HepG2 (cell line): ENCODE results near the gene SCYL1. TPM values are rescaled to one million over a fixed set of nuclear protein-coding genes. Genes with fewer than 3 reads are reported as not detected.

ENCODE experiments used
- AGO2 ChIP-seq: fragments of 200-400 bp; formaldehyde crosslinking; optimal IDR thresholded peaks from 2 replicates; pipeline ENCODE3; 2017; ENCODE audit warnings: mild to moderate bottlenecking, low read depth, low read length, moderate library complexity
- ASH2L ChIP-seq: fragments of 300-600, 200-600 bp; sonication (generic); IDR thresholded peaks from 2 replicates; pipeline ENCODE4 v1.7.0; 2017; ENCODE audit warnings: low read depth, mild to moderate bottlenecking, moderate library complexity, mixed read lengths, low read length; ENCODE audit not compliant: insufficient read length
- ATF7 ChIP-seq, 2 experiments: fragments of 450-650 bp in 1 of 2; sonication (generic) in 1 of 2; formaldehyde crosslinking in 1 of 2; IDR thresholded peaks; 2 replicates each; pipeline versions ENCODE4 v1.4.0 to v1.6.1; 2016 to 2020; ENCODE audit warnings: antibody characterized with exemption in 1 of 2, mild to moderate bottlenecking in 1 of 2, missing genetic modification reagents in 1 of 2
- CBFB ChIP-seq: sonication (generic); formaldehyde crosslinking; IDR thresholded peaks from 2 replicates; pipeline ENCODE4 v1.4.0; 2020; ENCODE audit warnings: missing genetic modification reagents
- CEBPB ChIP-seq: IDR thresholded peaks from 2 replicates; pipeline ENCODE4 v1.6.1; 2011; ENCODE audit warnings: low read depth, low read length, improper control_type of control experiment, borderline replicate concordance
- HMG20A ChIP-seq: IDR thresholded peaks from 2 replicates; pipeline ENCODE4 v1.6.1; 2016; ENCODE audit warnings: borderline replicate concordance
- HOXA7 ChIP-seq: sonication (generic); formaldehyde crosslinking; IDR thresholded peaks from 2 replicates; pipeline ENCODE4 v1.8.1; 2022; ENCODE audit warnings: mild to moderate bottlenecking, missing genetic modification reagents, moderate library complexity
- HOXD1 ChIP-seq: sonication (generic); formaldehyde crosslinking; IDR thresholded peaks from 2 replicates; pipeline ENCODE4 v1.5.0; 2020; ENCODE audit warnings: missing genetic modification reagents
- MLLT10 ChIP-seq: sonication (generic); formaldehyde crosslinking; IDR thresholded peaks from 2 replicates; pipeline ENCODE4 v1.4.0; 2020; ENCODE audit warnings: missing genetic modification reagents
- MZF1 ChIP-seq: sonication (generic); formaldehyde crosslinking; IDR thresholded peaks from 2 replicates; pipeline ENCODE4 v1.8.1; 2023; ENCODE audit warnings: mild to moderate bottlenecking, missing genetic modification reagents, borderline replicate concordance
- PAF1 ChIP-seq: IDR thresholded peaks from 2 replicates; pipeline ENCODE4 v1.6.1; 2016; ENCODE audit warnings: missing genetic modification reagents, missing compliant biosample characterization
- SOX6 ChIP-seq, 2 experiments: fragments of 450-650 bp in 1 of 2; sonication (generic) in 1 of 2; formaldehyde crosslinking in 1 of 2; IDR thresholded peaks; 2 replicates each; pipeline versions ENCODE4 v1.4.0 to v1.6.1; 2017 to 2020; ENCODE audit warnings: antibody characterized with exemption in 1 of 2, mild to moderate bottlenecking in 1 of 2, missing genetic modification reagents in 1 of 2
- ZNF260 ChIP-seq: sonication (generic); formaldehyde crosslinking; IDR thresholded peaks from 2 replicates; pipeline ENCODE4 v1.4.0; 2020; ENCODE audit warnings: missing genetic modification reagents, low read depth, mild to moderate bottlenecking, borderline replicate concordance
- ZNF484 ChIP-seq: sonication (generic); formaldehyde crosslinking; IDR thresholded peaks from 2 replicates; pipeline ENCODE4 v1.5.1; 2020; ENCODE audit warnings: mild to moderate bottlenecking, low read depth, missing genetic modification reagents, borderline replicate concordance
- ZNF552 ChIP-seq: sonication (generic); formaldehyde crosslinking; IDR thresholded peaks from 2 replicates; pipeline ENCODE4 v1.9.0; 2022; ENCODE audit warnings: missing genetic modification reagents, mild to moderate bottlenecking, borderline replicate concordance
- ZNF558 ChIP-seq: sonication (generic); formaldehyde crosslinking; IDR thresholded peaks from 2 replicates; pipeline ENCODE4 v1.9.0; 2022; ENCODE audit warnings: mild to moderate bottlenecking, missing genetic modification reagents, borderline replicate concordance
- ZNF570 ChIP-seq: sonication (generic); formaldehyde crosslinking; IDR thresholded peaks from 2 replicates; pipeline ENCODE4 v1.4.0; 2020; ENCODE audit warnings: mild to moderate bottlenecking, missing genetic modification reagents, borderline replicate concordance
- polyA plus RNA-seq, 8 experiments: library from polyadenylated mRNA; depleted of rRNA in 3 of 8; stranded (reverse) in 7 of 8; unstranded in 1 of 8; fragments of >200 nt; fragmentation: Illumina TruSeq in 4 of 8; extraction: Trizol in 4 of 8; gene quantifications; 2 replicates each; pipeline versions ENCODE4 v1.2.1 to v1.2.3, GENCODE V29; 2011 to 2016; ENCODE audit warnings: low read depth in 4 of 8, missing spikeins in 1 of 8, mixed read lengths in 1 of 8; ENCODE audit not compliant: insufficient read depth in 1 of 8
- total RNA-seq, 5 experiments: library from RNA; depleted of rRNA; stranded (reverse); fragments of >200 nt; fragmentation: Illumina TruSeq; extraction: Trizol; gene quantifications; 2 replicates each; pipeline ENCODE4 v1.2.3, GENCODE V29; 2016; ENCODE audit warnings: low read depth in 1 of 5
- TF ChIP-seq, protein P1 (sequence below): IDR thresholded peaks from 2 replicates; pipeline ENCODE4 v1.4.0; 2020; ENCODE audit warnings: mild to moderate bottlenecking, missing genetic modification reagents
- TF ChIP-seq, protein P2 (sequence below): sonication (generic); formaldehyde crosslinking; IDR thresholded peaks from 2 replicates; pipeline ENCODE4 v1.8.0; 2022; ENCODE audit warnings: missing genetic modification reagents, low read depth, mild to moderate bottlenecking, borderline replicate concordance
- TF ChIP-seq, protein P3 (sequence below): sonication (generic); formaldehyde crosslinking; conservative IDR thresholded peaks from 2 replicates; pipeline ENCODE4 v1.4.0; 2020; ENCODE audit warnings: missing genetic modification reagents
- TF ChIP-seq, protein P4 (sequence below): sonication (generic); formaldehyde crosslinking; IDR thresholded peaks from 2 replicates; pipeline ENCODE4 v1.4.0; 2020; ENCODE audit warnings: missing genetic modification reagents

SCYL1 gene
- total and polyA plus RNA-seq, 2 of the 13 experiments (the other 11 are each of a cell fraction or from before 2014, with no cell fraction given), result 65.9 to 103 TPM

DNA sequence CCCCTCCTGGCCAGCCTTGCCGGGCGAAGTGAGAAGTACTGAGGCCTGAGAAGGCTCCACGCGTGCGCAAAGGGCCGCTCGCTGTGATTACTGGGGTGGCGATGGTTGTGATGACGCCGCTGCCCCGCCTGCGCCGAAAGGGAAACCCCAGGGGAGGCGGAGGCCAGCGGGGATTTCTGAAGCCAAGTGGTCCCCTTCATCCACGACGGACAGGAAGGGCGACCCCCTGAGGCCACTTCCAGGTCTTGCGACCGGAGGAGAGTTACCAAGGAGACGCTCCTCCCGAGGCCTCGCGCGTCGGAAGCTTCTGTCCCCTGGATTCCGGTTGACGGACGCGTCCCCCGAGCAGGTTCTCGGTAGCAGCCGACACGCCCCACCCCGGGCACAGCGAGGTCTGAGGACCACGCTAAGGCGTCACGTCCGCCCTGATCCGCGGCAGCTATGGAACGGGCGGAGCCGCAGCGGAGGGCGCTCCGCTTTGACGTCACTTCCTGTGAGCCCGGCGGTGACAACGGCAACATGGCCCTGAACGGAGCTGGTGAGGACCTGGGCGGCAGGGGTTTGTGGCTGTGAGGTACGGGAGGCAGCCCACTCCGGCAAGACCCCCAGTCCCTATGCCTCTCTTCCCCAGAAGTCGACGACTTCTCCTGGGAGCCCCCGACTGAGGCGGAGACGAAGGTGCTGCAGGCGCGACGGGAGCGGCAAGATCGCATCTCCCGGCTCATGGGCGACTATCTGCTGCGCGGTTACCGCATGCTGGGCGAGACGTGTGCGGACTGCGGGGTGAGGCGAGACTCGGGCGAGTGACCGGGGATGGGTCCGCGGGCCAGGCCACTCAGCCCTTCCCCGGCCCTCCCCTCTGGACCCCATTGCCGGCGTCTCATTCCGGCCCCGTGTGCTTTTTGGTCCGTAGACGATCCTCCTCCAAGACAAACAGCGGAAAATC lies 45.4 kb downstream of the SCYL1 start, which contains the start of gene ZNRD2 (continued):
- TF ChIP-seq HOXA7 (CRISPR knock-in tag) (no peak), MZF1 (CRISPR knock-in tag) (no peak; the same call in 1 of the 2 replicates), AGO2 (peak; percentile 54), PAF1 (CRISPR knock-in tag) (no peak), HMG20A (CRISPR knock-in tag) (no peak), HOXD1 (CRISPR knock-in tag) (no peak), MLLT10 (CRISPR knock-in tag) (no peak), ZNF484 (no peak), CBFB (CRISPR knock-in tag) (no peak; the same call in none of the 2 replicates), ZNF552 (CRISPR knock-in tag) (peak; percentile 78), ZNF260 (0 out of 2 replicates have a peak, but pooled peaks have one; percentile 16), SOX6 (IDR thresholded peaks at IDR 0.05) (no peak), SOX6 (CRISPR knock-in tag; IDR thresholded peaks at IDR 0.05) (peak; percentile 71), CEBPB (no peak), ZNF570 (CRISPR knock-in tag) (0 out of 2 replicates have a peak, but pooled peaks have one; percentile 48), ASH2L (peak; percentile 65), ATF7 (IDR thresholded peaks at IDR 0.05) (peak; percentile 12; the same call in 1 of the 2 replicates), ATF7 (CRISPR knock-in tag; IDR thresholded peaks at IDR 0.05) (peak; percentile 88), ZNF558 (peak; percentile 74; the same call in 1 of the 2 replicates)
- TF ChIP-seq, protein P1, sequence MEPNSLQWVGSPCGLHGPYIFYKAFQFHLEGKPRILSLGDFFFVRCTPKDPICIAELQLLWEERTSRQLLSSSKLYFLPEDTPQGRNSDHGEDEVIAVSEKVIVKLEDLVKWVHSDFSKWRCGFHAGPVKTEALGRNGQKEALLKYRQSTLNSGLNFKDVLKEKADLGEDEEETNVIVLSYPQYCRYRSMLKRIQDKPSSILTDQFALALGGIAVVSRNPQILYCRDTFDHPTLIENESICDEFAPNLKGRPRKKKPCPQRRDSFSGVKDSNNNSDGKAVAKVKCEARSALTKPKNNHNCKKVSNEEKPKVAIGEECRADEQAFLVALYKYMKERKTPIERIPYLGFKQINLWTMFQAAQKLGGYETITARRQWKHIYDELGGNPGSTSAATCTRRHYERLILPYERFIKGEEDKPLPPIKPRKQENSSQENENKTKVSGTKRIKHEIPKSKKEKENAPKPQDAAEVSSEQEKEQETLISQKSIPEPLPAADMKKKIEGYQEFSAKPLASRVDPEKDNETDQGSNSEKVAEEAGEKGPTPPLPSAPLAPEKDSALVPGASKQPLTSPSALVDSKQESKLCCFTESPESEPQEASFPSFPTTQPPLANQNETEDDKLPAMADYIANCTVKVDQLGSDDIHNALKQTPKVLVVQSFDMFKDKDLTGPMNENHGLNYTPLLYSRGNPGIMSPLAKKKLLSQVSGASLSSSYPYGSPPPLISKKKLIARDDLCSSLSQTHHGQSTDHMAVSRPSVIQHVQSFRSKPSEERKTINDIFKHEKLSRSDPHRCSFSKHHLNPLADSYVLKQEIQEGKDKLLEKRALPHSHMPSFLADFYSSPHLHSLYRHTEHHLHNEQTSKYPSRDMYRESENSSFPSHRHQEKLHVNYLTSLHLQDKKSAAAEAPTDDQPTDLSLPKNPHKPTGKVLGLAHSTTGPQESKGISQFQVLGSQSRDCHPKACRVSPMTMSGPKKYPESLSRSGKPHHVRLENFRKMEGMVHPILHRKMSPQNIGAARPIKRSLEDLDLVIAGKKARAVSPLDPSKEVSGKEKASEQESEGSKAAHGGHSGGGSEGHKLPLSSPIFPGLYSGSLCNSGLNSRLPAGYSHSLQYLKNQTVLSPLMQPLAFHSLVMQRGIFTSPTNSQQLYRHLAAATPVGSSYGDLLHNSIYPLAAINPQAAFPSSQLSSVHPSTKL (CRISPR knock-in tag), result peak; percentile 54
- TF ChIP-seq, protein P2, sequence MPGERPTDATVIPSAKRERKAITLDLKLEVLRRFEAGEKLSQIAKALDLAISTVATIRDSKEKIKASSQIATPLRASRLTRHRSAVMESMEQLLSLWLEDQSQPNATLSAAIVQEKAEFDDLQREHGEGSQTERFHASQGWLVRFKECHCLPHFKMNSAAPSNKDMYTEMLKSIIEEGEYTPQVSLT (CRISPR knock-in tag), result no peak; the same call in 1 of the 2 replicates
- TF ChIP-seq, protein P3, sequence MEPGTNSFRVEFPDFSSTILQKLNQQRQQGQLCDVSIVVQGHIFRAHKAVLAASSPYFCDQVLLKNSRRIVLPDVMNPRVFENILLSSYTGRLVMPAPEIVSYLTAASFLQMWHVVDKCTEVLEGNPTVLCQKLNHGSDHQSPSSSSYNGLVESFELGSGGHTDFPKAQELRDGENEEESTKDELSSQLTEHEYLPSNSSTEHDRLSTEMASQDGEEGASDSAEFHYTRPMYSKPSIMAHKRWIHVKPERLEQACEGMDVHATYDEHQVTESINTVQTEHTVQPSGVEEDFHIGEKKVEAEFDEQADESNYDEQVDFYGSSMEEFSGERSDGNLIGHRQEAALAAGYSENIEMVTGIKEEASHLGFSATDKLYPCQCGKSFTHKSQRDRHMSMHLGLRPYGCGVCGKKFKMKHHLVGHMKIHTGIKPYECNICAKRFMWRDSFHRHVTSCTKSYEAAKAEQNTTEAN (CRISPR knock-in tag), result no peak
- TF ChIP-seq, protein P4, sequence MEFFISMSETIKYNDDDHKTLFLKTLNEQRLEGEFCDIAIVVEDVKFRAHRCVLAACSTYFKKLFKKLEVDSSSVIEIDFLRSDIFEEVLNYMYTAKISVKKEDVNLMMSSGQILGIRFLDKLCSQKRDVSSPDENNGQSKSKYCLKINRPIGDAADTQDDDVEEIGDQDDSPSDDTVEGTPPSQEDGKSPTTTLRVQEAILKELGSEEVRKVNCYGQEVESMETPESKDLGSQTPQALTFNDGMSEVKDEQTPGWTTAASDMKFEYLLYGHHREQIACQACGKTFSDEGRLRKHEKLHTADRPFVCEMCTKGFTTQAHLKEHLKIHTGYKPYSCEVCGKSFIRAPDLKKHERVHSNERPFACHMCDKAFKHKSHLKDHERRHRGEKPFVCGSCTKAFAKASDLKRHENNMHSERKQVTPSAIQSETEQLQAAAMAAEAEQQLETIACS (CRISPR knock-in tag), result no peak
